GM21515 (cell line): ENCODE data around the gene HLF.

Experiments
- ATAC-seq: cut with Tn5 transposase; IDR thresholded peaks from one replicate; pipeline ENCODE4 v1.9.1; 2021; ENCODE audit not compliant: unreplicated experiment

HLF gene

GRCh38 chr17:55264645-55265298 lies at the start of gene HLF:
TSS of gene HLF (plus strand) at chr17:55264960. CDS start at chr17:55265485, 525 bp downstream.
- peak; percentile 90 for ATAC-seq

- no peak for ATAC-seq
These were observed 49.0 kb upstream of the HLF start for GRCh38 chr17:55215711-55216110.

GRCh38 chr17:55216888-55217287 lies 47.9 kb upstream of the HLF start:
- ATAC-seq: no peak

- ATAC-seq: no peak
These were observed 45.3 kb upstream of the HLF start for GRCh38 chr17:55219459-55219858.

- no peak for ATAC-seq
These were observed 44.8 kb upstream of the HLF start for GRCh38 chr17:55219934-55220333.

GRCh38 chr17:55223524-55223923 lies 41.2 kb upstream of the HLF start:
- ATAC-seq: no peak

GRCh38 chr17:55224746-55225145 lies 40.0 kb upstream of the HLF start:
- no peak for ATAC-seq

- no peak for ATAC-seq
These were observed 39.5 kb upstream of the HLF start for GRCh38 chr17:55225237-55225636.

GRCh38 chr17:55228683-55229192 lies 36.0 kb upstream of the HLF start:
- ATAC-seq: no peak

GRCh38 chr17:55229276-55229675 lies 35.5 kb upstream of the HLF start:
- no peak for ATAC-seq

GRCh38 chr17:55230716-55231115 lies 34.0 kb upstream of the HLF start:
- no peak for ATAC-seq

- ATAC-seq: no peak
These were observed 30.9 kb upstream of the HLF start for GRCh38 chr17:55233840-55234239.

- no peak for ATAC-seq
These were observed 28.4 kb upstream of the HLF start for GRCh38 chr17:55236316-55236715.

- no peak for ATAC-seq
These were observed 27.5 kb upstream of the HLF start for GRCh38 chr17:55237268-55237667.

GRCh38 chr17:55237841-55238178 lies 26.9 kb upstream of the HLF start:
- ATAC-seq: no peak

- peak; percentile 96 for ATAC-seq
These were observed 26.4 kb upstream of the HLF start for GRCh38 chr17:55238179-55238930.

GRCh38 chr17:55238931-55239297 lies 25.8 kb upstream of the HLF start:
- ATAC-seq: no peak

- no peak for ATAC-seq
These were observed 23.7 kb upstream of the HLF start for GRCh38 chr17:55241097-55241496.

- ATAC-seq: no peak
These were observed 22.3 kb upstream of the HLF start for GRCh38 chr17:55242476-55242875.

GRCh38 chr17:55245986-55246385 lies 18.8 kb upstream of the HLF start:
- ATAC-seq: no peak

GRCh38 chr17:55246583-55246982 lies 18.2 kb upstream of the HLF start:
- ATAC-seq: no peak

- no peak for ATAC-seq
These were observed 16.7 kb upstream of the HLF start for GRCh38 chr17:55248077-55248476.

GRCh38 chr17:55249861-55250260 lies 14.9 kb upstream of the HLF start:
- no peak for ATAC-seq
